Prostate gland (tissue), 2 donors: ENCODE data around the gene ASXL3.

Experiments used
- CTCF ChIP-seq, 4 experiments: fragments of 200-600 bp in 2 of 4; fragments of 450-650 bp in 2 of 4; sonication (generic) in 2 of 4; IDR thresholded peaks; 1 replicate in 3 of 4; 2 replicates in 1 of 4; pipeline ENCODE4 v1.5.1; 2016 to 2019; ENCODE audit warnings: antibody characterized with exemption in 4 of 4, mild to moderate bottlenecking in 2 of 4, moderate library complexity in 2 of 4
- POLR2A ChIP-seq: fragments of 450-650 bp; IDR thresholded peaks from one replicate; pipeline ENCODE4 v1.6.1; 2016; ENCODE audit warnings: antibody characterized with exemption, mild to moderate bottlenecking
- POLR2AphosphoS5 ChIP-seq: sonication (generic); formaldehyde crosslinking; IDR thresholded peaks from one replicate; pipeline ENCODE4 v1.6.1; 2017; ENCODE audit warnings: antibody characterized with exemption

GRCh38 chr18:33677891-33678290 is 99.9 kb downstream of the ASXL3 start:
- TF ChIP-seq CTCF (IDR thresholded peaks at IDR 0.05) = no peak
- TF ChIP-seq POLR2A = no peak
- no peak for TF ChIP-seq POLR2AphosphoS5
